ENCODE results near the gene FOXD3.
A peak's percentile ranks its signal among the peaks of the same experiment; 100 is the strongest.

DNA sequence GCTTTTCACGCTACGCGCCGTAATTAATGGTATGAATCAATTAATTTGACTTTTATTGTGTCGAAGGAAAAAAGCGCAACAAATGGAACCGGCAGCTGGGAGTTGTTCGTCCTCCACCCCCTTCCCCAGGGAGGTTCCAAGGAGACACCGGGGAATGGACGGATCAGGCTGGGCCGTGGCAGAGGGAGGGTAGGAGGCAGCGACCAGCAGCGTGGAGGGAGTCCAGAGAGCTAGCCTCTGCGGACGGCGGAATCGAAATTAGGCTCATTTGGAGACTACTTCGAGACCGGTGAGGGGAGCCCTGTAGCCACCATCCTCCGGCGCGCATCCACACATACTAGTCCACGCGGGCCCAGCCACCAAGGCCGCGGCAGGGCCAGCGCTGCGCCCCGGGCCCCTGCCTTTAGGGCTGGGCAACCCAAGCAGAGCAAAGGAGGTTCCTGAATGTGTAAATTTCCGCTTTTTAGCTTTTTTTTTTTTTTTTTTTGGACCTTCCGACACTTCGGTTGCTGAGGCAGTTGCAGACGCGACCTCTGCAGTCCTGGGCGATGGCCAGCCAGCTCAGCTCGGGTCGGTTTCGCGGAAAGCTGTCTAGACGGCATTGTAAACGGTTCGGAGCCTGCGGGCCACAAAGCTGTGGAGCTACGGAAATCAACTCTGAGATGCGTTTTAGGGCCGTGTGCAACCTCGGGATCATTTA lies 2.2 kb upstream of the FOXD3 start:
- peak; percentile 99 for TF ChIP-seq EZH2 (IDR thresholded peaks at IDR 0.05; ENCODE audit: borderline replicate concordance)
- TF ChIP-seq, protein P1, sequence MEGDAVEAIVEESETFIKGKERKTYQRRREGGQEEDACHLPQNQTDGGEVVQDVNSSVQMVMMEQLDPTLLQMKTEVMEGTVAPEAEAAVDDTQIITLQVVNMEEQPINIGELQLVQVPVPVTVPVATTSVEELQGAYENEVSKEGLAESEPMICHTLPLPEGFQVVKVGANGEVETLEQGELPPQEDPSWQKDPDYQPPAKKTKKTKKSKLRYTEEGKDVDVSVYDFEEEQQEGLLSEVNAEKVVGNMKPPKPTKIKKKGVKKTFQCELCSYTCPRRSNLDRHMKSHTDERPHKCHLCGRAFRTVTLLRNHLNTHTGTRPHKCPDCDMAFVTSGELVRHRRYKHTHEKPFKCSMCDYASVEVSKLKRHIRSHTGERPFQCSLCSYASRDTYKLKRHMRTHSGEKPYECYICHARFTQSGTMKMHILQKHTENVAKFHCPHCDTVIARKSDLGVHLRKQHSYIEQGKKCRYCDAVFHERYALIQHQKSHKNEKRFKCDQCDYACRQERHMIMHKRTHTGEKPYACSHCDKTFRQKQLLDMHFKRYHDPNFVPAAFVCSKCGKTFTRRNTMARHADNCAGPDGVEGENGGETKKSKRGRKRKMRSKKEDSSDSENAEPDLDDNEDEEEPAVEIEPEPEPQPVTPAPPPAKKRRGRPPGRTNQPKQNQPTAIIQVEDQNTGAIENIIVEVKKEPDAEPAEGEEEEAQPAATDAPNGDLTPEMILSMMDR (IDR thresholded peaks at IDR 0.05; ENCODE audit: poor library complexity), result no peak

All from hepatocyte (in vitro differentiated cells).